GM13977 (cell line): Measurements from ENCODE around the gene HDLBP.

Source experiments
- DNase-seq: peaks from one replicate; pipeline ENCODE4 v3.0.0; 2012; ENCODE audit warnings: low spot score
- CTCF ChIP-seq: IDR thresholded peaks from 2 replicates; pipeline ENCODE4 v1.5.1; 2012; ENCODE audit warnings: mild to moderate bottlenecking, control low read depth; ENCODE audit not compliant: insufficient read depth; ENCODE audit errors: extremely low read depth, missing control alignments
- in situ Hi-C: fragments of 300-500 bp; cut with MboI; formaldehyde crosslinking; loops from one replicate; pipeline ENCODE4 v1.12.0; 2022; ENCODE audit warnings: low sequenced_read_pairs, low pct_unique_long_range_greater_than_20kb, mixed read lengths, inconsistent platforms; ENCODE audit not compliant: unreplicated experiment

The HDLBP gene

GRCh38 chr2:241275910-241276309, 39.6 kb downstream of the HDLBP start:
- no peak for TF ChIP-seq CTCF
- in situ Hi-C loops, result no loop called here
- DNase-seq, result no peak

- in situ Hi-C loops, result no loop called here
- no peak for TF ChIP-seq CTCF
- no peak for DNase-seq
Measured at GRCh38 chr2:241275504-241275903, 40.0 kb downstream of the HDLBP start.

GRCh38 chr2:241274127-241274526, 41.3 kb downstream of the HDLBP start:
- TF ChIP-seq CTCF, result no peak
- in situ Hi-C loops, result no loop called here
- no peak for DNase-seq

GRCh38 chr2:241273210-241274020, 42.1 kb downstream of the HDLBP start:
- no peak for TF ChIP-seq CTCF
- in situ Hi-C loops, result no loop called here
- no peak for DNase-seq

GRCh38 chr2:241272303-241273209, 42.9 kb downstream of the HDLBP start:
- in situ Hi-C loops, result no loop called here
- TF ChIP-seq CTCF, result no peak
- peak; percentile 85 for DNase-seq

GRCh38 chr2:241271706-241272302, 43.7 kb downstream of the HDLBP start:
- peak; percentile 74 for DNase-seq
- no peak for TF ChIP-seq CTCF
- in situ Hi-C loops, result no loop called here
